Measurements from ENCODE around the gene SMIM45.

Gene SMIM45

GRCh38 chr22:41922328-41922727 is 29.6 kb upstream of the SMIM45 start:
- Histone ChIP-seq H3K36me3 (ENCODE audit: control insufficient read depth in 2 of 2, insufficient read depth in 2 of 2, low read length in 1 of 2) (0 out of 4 replicates have a peak, but pooled peaks cover 0 to 9% of the 10 kb centered on the region in 2 experiments), H3K4me1 (ENCODE audit: control insufficient read depth, insufficient read depth, low read length) (peaks cover 62% of the 10 kb centered on the region), H3K9ac (ENCODE audit: control insufficient read depth, insufficient read depth, low read length) (peak overlapping the region; percentile 42), H3K4me3 (peak overlapping the region; percentile 58), H3K27me3 (replicated peaks in 1 of 2; ENCODE audit: control insufficient read depth in 2 of 2, insufficient read depth in 2 of 2, low read length in 1 of 2) (no peaks in the 10 kb centered on the region), H4K20me1 (ENCODE audit: control insufficient read depth, insufficient read depth) (no peaks in the 10 kb centered on the region), H3K4me2 (ENCODE audit: control insufficient read depth, insufficient read depth) (peak overlapping the region; percentile 83), H3K27ac (ENCODE audit: control insufficient read depth, insufficient read depth) (peak overlapping the region; percentile 86), H2AFZ (ENCODE audit: control insufficient read depth, low read depth, low read length) (no peak overlapping the region), H3K79me2 (ENCODE audit: control insufficient read depth, insufficient read depth, low read length) (peaks cover 44% of the 10 kb centered on the region), H3K9me3 (replicated peaks; ENCODE audit: control insufficient read depth, insufficient read depth, low read length) (no peaks in the 10 kb centered on the region)
- SMC1A ChIA-PET (ENCODE audit: uncharacterized antibody, unreplicated experiment) = interaction anchor here (1.1 to 15.4 kb wide), 5 partner anchors 17 to 90 kb away, joined by 3 to 321 read pairs (median 30); partner anchors contain the start of genes SMIM45 and SREBF2
- BruUV-seq (replicated peaks) = no TSS peak
- DNase-seq (ENCODE audit: low read depth, low spot score) (no peak), ATAC-seq (no peak), FAIRE-seq (no peak)
- 2% methylated on average over 5 of the region's 5 CpGs for WGBS (ENCODE audit: insufficient coverage, insufficient replicate concordance, low lambda C conversion rate, missing lambda C conversion rate)
- RAD21 ChIA-PET (ENCODE audit: unreplicated experiment) = interaction anchor here (1.0 to 11.6 kb wide), 5 partner anchors 13 to 65 kb away, joined by 3 to 408 read pairs (median 9); no protein-coding TSS in a partner anchor
- intact Hi-C loops (cut with micrococcal nuclease; ENCODE audit: unreplicated experiment) = loop anchor here (5.0 kb wide), 1 partner anchor 90 kb away; the partner anchor contains the start of gene SREBF2
- CTCF ChIA-PET = interaction anchor here (0.9 to 11.0 kb wide), 5 partner anchors 10 to 225 kb away, joined by 3 to 234 read pairs (median 5); no protein-coding TSS in a partner anchor
- POLR2A ChIA-PET = interaction anchor here (0.5 to 15.3 kb wide), 9 partner anchors 13 to 538 kb away, joined by 3 to 599 read pairs (median 6); partner anchors contain the start of genes CENPM and SREBF2
- TF ChIP-seq ZZZ3 (IDR thresholded peaks at IDR 0.05; ENCODE audit: control insufficient read depth, insufficient read length, low read depth) (no peak), SKIL (IDR thresholded peaks at IDR 0.05; ENCODE audit: low read depth, poor library complexity, severe bottlenecking) (peak; percentile 38), E2F8 (IDR thresholded peaks at IDR 0.05; ENCODE audit: low read depth, partially characterized antibody) (peak; percentile 43), TCF12 (IDR thresholded peaks at IDR 0.05; ENCODE audit: low read depth, low read length) (0 out of 2 replicates have a peak, but pooled peaks have one; percentile 30), IKZF2 (IDR thresholded peaks at IDR 0.05) (no peak)
- in situ Hi-C loops (cut with MboI) = no loop called here
